GM23338 (cell line): Measurements from ENCODE around the gene ANKRD6. TPM values are rescaled to one million over a fixed set of nuclear protein-coding genes. Genes with fewer than 3 reads are reported as not detected.

ENCODE experiments used
- ATAC-seq: fragments of 200-7000 bp; cut with Tn5 transposase; 3 replicates; pipeline ENCODE4 v1.9.1; 2020
- DNase-seq: peaks from one replicate; pipeline ENCODE4 v3.0.0-alpha.2; 2015; ENCODE audit warnings: low spot score
- H2AFZ ChIP-seq: fragments of 200-600 bp; sonication (generic); 2 replicates; pipeline ENCODE4 v1.8.0; 2016; ENCODE audit warnings: antibody characterized with exemption, mild to moderate bottlenecking, moderate library complexity
- H3F3A ChIP-seq: fragments of 200-600 bp; sonication (generic); replicated peaks from 2 replicates; pipeline ENCODE4 v1.8.0; 2017; ENCODE audit warnings: antibody characterized with exemption, mixed run types, low read depth
- H3K27ac ChIP-seq: fragments of 200-600 bp; sonication (generic); 2 replicates; pipeline ENCODE4 v1.6.1; 2016; ENCODE audit warnings: low read depth
- H3K27me3 ChIP-seq: fragments of 200-600 bp; sonication (generic); 2 replicates; pipeline ENCODE4 v1.8.0; 2016; ENCODE audit warnings: mild to moderate bottlenecking, mixed run types, moderate library complexity; ENCODE audit not compliant: insufficient read depth
- H3K36me3 ChIP-seq: fragments of 200-600 bp; sonication (generic); 2 replicates; pipeline ENCODE4 v1.8.0; 2016; ENCODE audit warnings: mild to moderate bottlenecking; ENCODE audit not compliant: insufficient read depth
- H3K4me1 ChIP-seq: fragments of 200-600 bp; sonication (generic); 2 replicates; pipeline ENCODE4 v1.8.0; 2016; ENCODE audit warnings: mild to moderate bottlenecking, moderate library complexity; ENCODE audit not compliant: insufficient read depth
- H3K4me2 ChIP-seq: fragments of 200-600 bp; sonication (generic); 2 replicates; pipeline ENCODE4 v1.7.1; 2017; ENCODE audit warnings: mixed run types
- H3K4me3 ChIP-seq: fragments of 200-600 bp; sonication (generic); 2 replicates; pipeline ENCODE4 v1.6.1; 2016; ENCODE audit warnings: mixed run types
- H3K79me2 ChIP-seq: fragments of 200-600 bp; sonication (generic); replicated peaks from 2 replicates; pipeline ENCODE4 v1.8.0; 2017; ENCODE audit warnings: mild to moderate bottlenecking; ENCODE audit not compliant: insufficient read depth
- H3K9me2 ChIP-seq: fragments of 200-600 bp; sonication (generic); 2 replicates; pipeline ENCODE4 v1.8.0; 2017; ENCODE audit not compliant: insufficient read depth
- H4K20me1 ChIP-seq: fragments of 200-600 bp; sonication (generic); replicated peaks from 2 replicates; pipeline ENCODE4 v1.8.0; 2017; ENCODE audit warnings: mild to moderate bottlenecking; ENCODE audit not compliant: insufficient read depth
- H3K27ac Mint-ChIP-seq: 2 replicates; pipeline ENCODE4 v1.8.0; 2020; ENCODE audit warnings: inconsistent platforms, mild to moderate bottlenecking, moderate library complexity, mixed read lengths
- H3K27me3 Mint-ChIP-seq: 3 replicates; pipeline ENCODE4 v1.8.0; 2022; ENCODE audit warnings: low read depth, mild to moderate bottlenecking, moderate library complexity, mixed read lengths, inconsistent platforms; ENCODE audit not compliant: insufficient read depth, poor library complexity
- H3K36me3 Mint-ChIP-seq: 3 replicates; pipeline ENCODE4 v1.8.0; 2021; ENCODE audit warnings: low read depth, mild to moderate bottlenecking, inconsistent platforms, moderate library complexity, mixed read lengths
- H3K4me1 Mint-ChIP-seq: 3 replicates; pipeline ENCODE4 v1.8.0; 2020; ENCODE audit warnings: mild to moderate bottlenecking, inconsistent platforms, mixed read lengths
- H3K4me3 Mint-ChIP-seq: 3 replicates; pipeline ENCODE4 v1.8.0; 2021; ENCODE audit warnings: moderate library complexity, mild to moderate bottlenecking, inconsistent platforms, mixed read lengths
- H3K9me3 Mint-ChIP-seq: 3 replicates; pipeline ENCODE4 v1.8.0; 2020; ENCODE audit warnings: moderate library complexity, mild to moderate bottlenecking, inconsistent platforms, mixed read lengths
- CREB1 ChIP-seq: fragments of 250-450 bp; sonication (Bioruptor Pico); IDR thresholded peaks from 2 replicates; pipeline ENCODE4 v1.5.0; 2020; ENCODE audit warnings: low read depth, mild to moderate bottlenecking, moderate library complexity
- CTCF ChIP-seq, 2 experiments: fragments of 200-600 bp in 1 of 2; sonication (generic) in 1 of 2; conservative IDR thresholded peaks; 2 replicates each; pipeline versions ENCODE4 v1.5.1 to v1.6.1; 2016 to 2017; ENCODE audit warnings: antibody characterized with exemption in 2 of 2, low read depth in 2 of 2, mild to moderate bottlenecking in 2 of 2, moderate library complexity in 1 of 2
- ETS1 ChIP-seq: IDR thresholded peaks from 2 replicates; pipeline ENCODE4 v1.6.1; 2016; ENCODE audit warnings: antibody characterized with exemption
- EZH2 ChIP-seq: fragments of 200-600 bp; sonication (generic); IDR thresholded peaks from one replicate; pipeline ENCODE4 v1.8.0; 2017; ENCODE audit warnings: antibody characterized with exemption, mild to moderate bottlenecking, low read depth; ENCODE audit not compliant: unreplicated experiment
- EZH2phosphoT487 ChIP-seq: fragments of 200-600 bp; sonication (generic); IDR thresholded peaks from one replicate; pipeline ENCODE4 v1.8.1; 2018; ENCODE audit warnings: antibody characterized with exemption; ENCODE audit not compliant: unreplicated experiment
- JUNB ChIP-seq: IDR thresholded peaks from one replicate; pipeline ENCODE4 v1.6.1; 2016; ENCODE audit warnings: antibody characterized with exemption; ENCODE audit not compliant: unreplicated experiment
- NANOG ChIP-seq: IDR thresholded peaks from 2 replicates; pipeline ENCODE4 v1.6.1; 2016; ENCODE audit warnings: antibody characterized with exemption, borderline replicate concordance
- POLR2AphosphoS5 ChIP-seq: IDR thresholded peaks from 2 replicates; pipeline ENCODE4 v1.6.1; 2016; ENCODE audit warnings: antibody characterized with exemption, low read depth
- REST ChIP-seq: IDR thresholded peaks from one replicate; pipeline ENCODE4 v1.6.1; 2018; ENCODE audit warnings: antibody characterized with exemption; ENCODE audit not compliant: unreplicated experiment
- STAT1 ChIP-seq: IDR thresholded peaks from one replicate; pipeline ENCODE4 v1.6.1; 2016; ENCODE audit warnings: antibody characterized with exemption; ENCODE audit not compliant: unreplicated experiment
- ZNF114 ChIP-seq: fragments of 250-450 bp; sonication (Bioruptor Pico); IDR thresholded peaks from 2 replicates; pipeline ENCODE4 v1.5.0; 2020; ENCODE audit warnings: mild to moderate bottlenecking, moderate library complexity
- ZNF462 ChIP-seq: fragments of 250-450 bp; sonication (Bioruptor Pico); IDR thresholded peaks from 2 replicates; pipeline ENCODE4 v1.5.0; 2020; ENCODE audit warnings: mild to moderate bottlenecking, moderate library complexity
- polyA plus RNA-seq: library from polyadenylated mRNA; unstranded; fragments of >200 nt; fragmentation: Nextera tagmentation; extraction: Ambion mirVana; gene quantifications from 2 replicates; pipeline ENCODE4 v1.2.1, GENCODE V29; 2016
- total RNA-seq: library from RNA; depleted of rRNA; stranded (reverse); fragments of >200 nt; shearing (Covaris generic); gene quantifications from 2 replicates; pipeline ENCODE4 v1.2.3, GENCODE V29; 2014

Gene ANKRD6
- total and polyA plus RNA-seq, 2 experiments from 2014 or later, result 3.2 to 9.2 TPM

GRCh38 chr6:89657445-89658158 is 224.7 kb downstream of the ANKRD6 start:
- Histone ChIP-seq H3K27me3 (no peaks in the 10 kb centered on the region), H3F3A (peaks cover 14% of the 10 kb centered on the region; the same call in 1 of the 2 replicates), H3K4me1 (no peaks in the 10 kb centered on the region), H3K9me2 (no peaks in the 10 kb centered on the region), H3K79me2 (no peaks in the 10 kb centered on the region), H3K27ac (peak overlapping the region; percentile 67; the same call in 1 of the 2 replicates), H4K20me1 (peaks cover 3% of the 10 kb centered on the region), H2AFZ (no peak overlapping the region), H3K4me3 (no peak overlapping the region), H3K4me2 (no peak overlapping the region), H3K36me3 (peaks cover 98% of the 10 kb centered on the region)
- DNase-seq (no peak), ATAC-seq (no peak)
- no peaks in the 10 kb centered on the region for H3K9me3 Mint-ChIP-seq
- H3K27me3 Mint-ChIP-seq, result peaks cover 6% of the 10 kb centered on the region
- no peak overlapping the region for H3K4me3 Mint-ChIP-seq
- TF ChIP-seq EZH2 (no peak), ZNF462 (CRISPR knock-in tag) (no peak), REST (no peak), ZNF114 (CRISPR knock-in tag) (no peak), CREB1 (CRISPR knock-in tag) (no peak), EZH2phosphoT487 (no peak), POLR2AphosphoS5 (no peak), JUNB (no peak), CTCF (conservative IDR thresholded peaks at IDR 0.05; ENCODE audit: low read depth in 2 of 2) (no peak), ETS1 (no peak), NANOG (no peak), STAT1 (no peak)
- no peaks in the 10 kb centered on the region for H3K4me1 Mint-ChIP-seq
- no peak overlapping the region; the same call in 1 of the 2 replicates for H3K27ac Mint-ChIP-seq
- peaks cover 89% of the 10 kb centered on the region for H3K36me3 Mint-ChIP-seq
